HepG2 (cell line): ENCODE data around the gene RAB3B. TPM values are rescaled to one million over a fixed set of nuclear protein-coding genes. Genes with fewer than 3 reads are reported as not detected.

Experiments used
- BHLHE40 ChIP-seq: IDR thresholded peaks from 2 replicates; pipeline ENCODE4 v1.6.1; 2011; ENCODE audit warnings: low read length, improper control_type of control experiment
- HDAC1 ChIP-seq: sonication (generic); formaldehyde crosslinking; IDR thresholded peaks from 2 replicates; pipeline ENCODE4 v1.5.1; 2020; ENCODE audit warnings: mild to moderate bottlenecking, missing genetic modification reagents
- HNRNPL ChIP-seq: fragments of 200-400 bp; formaldehyde crosslinking; IDR thresholded peaks from 2 replicates; pipeline ENCODE4 v1.6.1; 2017; ENCODE audit warnings: mild to moderate bottlenecking, low read depth, low read length
- SAP130 ChIP-seq: IDR thresholded peaks from 2 replicates; pipeline ENCODE4 v1.6.1; 2016; ENCODE audit warnings: low read depth
- SIX1 ChIP-seq: sonication (generic); formaldehyde crosslinking; IDR thresholded peaks from 2 replicates; pipeline ENCODE4 v1.4.0; 2020; ENCODE audit warnings: missing genetic modification reagents, borderline replicate concordance
- SMAD3 ChIP-seq: sonication (generic); formaldehyde crosslinking; IDR thresholded peaks from 2 replicates; pipeline ENCODE4 v1.4.0; 2020; ENCODE audit warnings: missing genetic modification reagents
- XRCC5 ChIP-seq: fragments of 200-400 bp; formaldehyde crosslinking; optimal IDR thresholded peaks from 2 replicates; pipeline ENCODE3; 2017; ENCODE audit warnings: mild to moderate bottlenecking, low read length
- YEATS2 ChIP-seq: sonication (generic); formaldehyde crosslinking; IDR thresholded peaks from 2 replicates; pipeline ENCODE4 v1.4.0; 2020; ENCODE audit warnings: missing genetic modification reagents, borderline replicate concordance
- ZNF572 ChIP-seq: sonication (generic); formaldehyde crosslinking; IDR thresholded peaks from 2 replicates; pipeline ENCODE4 v1.5.1; 2020; ENCODE audit warnings: mild to moderate bottlenecking, missing genetic modification reagents
- ZNF703 ChIP-seq: sonication (generic); formaldehyde crosslinking; IDR thresholded peaks from 2 replicates; pipeline ENCODE4 v1.5.1; 2020; ENCODE audit warnings: missing genetic modification reagents, mild to moderate bottlenecking, moderate library complexity, borderline replicate concordance
- polyA plus RNA-seq, 8 experiments: library from polyadenylated mRNA; depleted of rRNA in 3 of 8; stranded (reverse) in 7 of 8; unstranded in 1 of 8; fragments of >200 nt; fragmentation: Illumina TruSeq in 4 of 8; extraction: Trizol in 4 of 8; gene quantifications; 2 replicates each; pipeline versions ENCODE4 v1.2.1 to v1.2.3, GENCODE V29; 2011 to 2016; ENCODE audit warnings: low read depth in 4 of 8, missing spikeins in 1 of 8, mixed read lengths in 1 of 8; ENCODE audit not compliant: insufficient read depth in 1 of 8
- total RNA-seq, 5 experiments: library from RNA; depleted of rRNA; stranded (reverse); fragments of >200 nt; fragmentation: Illumina TruSeq; extraction: Trizol; gene quantifications; 2 replicates each; pipeline ENCODE4 v1.2.3, GENCODE V29; 2016; ENCODE audit warnings: low read depth in 1 of 5
- TF ChIP-seq, protein P1 (sequence below): sonication (generic); formaldehyde crosslinking; IDR thresholded peaks from 2 replicates; pipeline ENCODE4 v1.5.0; 2020; ENCODE audit warnings: mild to moderate bottlenecking, missing genetic modification reagents
- TF ChIP-seq, protein P2 (sequence below): IDR thresholded peaks from 2 replicates; pipeline ENCODE4 v1.6.1; 2016; ENCODE audit warnings: low read depth, control low read depth
- TF ChIP-seq, protein P3 (sequence below): sonication (generic); formaldehyde crosslinking; IDR thresholded peaks from 2 replicates; pipeline ENCODE4 v1.4.0; 2020; ENCODE audit warnings: missing genetic modification reagents
- TF ChIP-seq, protein P4 (sequence below): sonication (generic); formaldehyde crosslinking; IDR thresholded peaks from 2 replicates; pipeline ENCODE4 v1.9.0; 2022; ENCODE audit warnings: missing genetic modification reagents, mild to moderate bottlenecking, borderline replicate concordance
- TF ChIP-seq, protein P5 (sequence below): sonication (generic); formaldehyde crosslinking; IDR thresholded peaks from 2 replicates; pipeline ENCODE4 v1.4.0; 2020; ENCODE audit warnings: missing genetic modification reagents, mild to moderate bottlenecking, borderline replicate concordance
- TF ChIP-seq, protein P6 (sequence below): sonication (generic); formaldehyde crosslinking; IDR thresholded peaks from 2 replicates; pipeline ENCODE4 v1.8.0; 2022; ENCODE audit warnings: missing genetic modification reagents, mild to moderate bottlenecking, moderate library complexity, borderline replicate concordance

Gene RAB3B
- total and polyA plus RNA-seq, 2 of the 13 experiments (the other 11 are each of a cell fraction or from before 2014, with no cell fraction given) = 1.0 to 1.2 TPM

DNA sequence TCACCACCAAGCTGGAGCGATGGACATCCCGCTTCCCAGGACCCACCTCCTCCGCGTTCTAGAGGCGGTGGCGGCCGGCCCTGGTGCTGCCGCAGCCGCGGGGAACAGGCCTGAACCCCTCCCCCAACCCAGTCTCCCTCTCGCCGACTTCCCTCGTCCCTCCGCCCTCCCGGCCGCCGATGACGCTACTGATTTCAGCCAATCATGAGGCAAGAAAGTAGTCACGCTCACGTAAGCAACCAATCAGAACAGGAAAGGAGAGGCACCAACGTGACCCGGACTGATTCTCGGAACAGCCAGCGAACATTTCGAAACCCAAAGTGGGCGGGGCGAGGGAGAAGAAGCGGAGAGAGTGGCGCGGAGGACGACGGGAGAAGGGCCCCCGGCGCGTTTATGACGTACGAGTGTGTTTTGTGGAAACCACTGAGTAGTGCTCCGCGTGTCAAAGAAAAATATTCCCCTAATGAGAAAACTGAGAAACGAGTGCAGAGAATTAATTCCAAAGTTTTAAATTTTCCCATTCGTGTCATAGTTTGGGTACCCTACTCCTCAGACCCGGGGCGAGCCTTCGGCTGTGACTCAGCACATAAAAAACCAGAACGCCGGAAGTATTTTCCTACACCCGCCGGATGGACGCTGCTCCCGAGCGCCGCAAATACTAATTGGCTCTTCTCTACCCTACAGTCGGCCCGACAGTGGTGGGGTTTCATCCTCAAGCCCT is 111.7 kb downstream of the RAB3B start, which contains the start of gene NRDC (continued):
- TF ChIP-seq ZNF572 (CRISPR knock-in tag) (no peak), SAP130 (peak; percentile 78; the same call in 1 of the 2 replicates), BHLHE40 (no peak; the same call in 1 of the 2 replicates), SMAD3 (CRISPR knock-in tag) (peak; percentile 50), SIX1 (CRISPR knock-in tag) (0 out of 2 replicates have a peak, but pooled peaks have one; percentile 35), YEATS2 (CRISPR knock-in tag) (peak; percentile 91), ZNF703 (CRISPR knock-in tag) (no peak), HNRNPL (0 out of 2 replicates have a peak, but pooled peaks have one; percentile 14), HDAC1 (peak; percentile 62), XRCC5 (peak; percentile 63)
- TF ChIP-seq, protein P1, sequence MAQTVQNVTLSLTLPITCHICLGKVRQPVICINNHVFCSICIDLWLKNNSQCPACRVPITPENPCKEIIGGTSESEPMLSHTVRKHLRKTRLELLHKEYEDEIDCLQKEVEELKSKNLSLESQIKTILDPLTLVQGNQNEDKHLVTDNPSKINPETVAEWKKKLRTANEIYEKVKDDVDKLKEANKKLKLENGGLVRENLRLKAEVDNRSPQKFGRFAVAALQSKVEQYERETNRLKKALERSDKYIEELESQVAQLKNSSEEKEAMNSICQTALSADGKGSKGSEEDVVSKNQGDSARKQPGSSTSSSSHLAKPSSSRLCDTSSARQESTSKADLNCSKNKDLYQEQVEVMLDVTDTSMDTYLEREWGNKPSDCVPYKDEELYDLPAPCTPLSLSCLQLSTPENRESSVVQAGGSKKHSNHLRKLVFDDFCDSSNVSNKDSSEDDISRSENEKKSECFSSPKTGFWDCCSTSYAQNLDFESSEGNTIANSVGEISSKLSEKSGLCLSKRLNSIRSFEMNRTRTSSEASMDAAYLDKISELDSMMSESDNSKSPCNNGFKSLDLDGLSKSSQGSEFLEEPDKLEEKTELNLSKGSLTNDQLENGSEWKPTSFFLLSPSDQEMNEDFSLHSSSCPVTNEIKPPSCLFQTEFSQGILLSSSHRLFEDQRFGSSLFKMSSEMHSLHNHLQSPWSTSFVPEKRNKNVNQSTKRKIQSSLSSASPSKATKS (CRISPR knock-in tag) = peak; percentile 85; the same call in 1 of the 2 replicates
- TF ChIP-seq, protein P2, sequence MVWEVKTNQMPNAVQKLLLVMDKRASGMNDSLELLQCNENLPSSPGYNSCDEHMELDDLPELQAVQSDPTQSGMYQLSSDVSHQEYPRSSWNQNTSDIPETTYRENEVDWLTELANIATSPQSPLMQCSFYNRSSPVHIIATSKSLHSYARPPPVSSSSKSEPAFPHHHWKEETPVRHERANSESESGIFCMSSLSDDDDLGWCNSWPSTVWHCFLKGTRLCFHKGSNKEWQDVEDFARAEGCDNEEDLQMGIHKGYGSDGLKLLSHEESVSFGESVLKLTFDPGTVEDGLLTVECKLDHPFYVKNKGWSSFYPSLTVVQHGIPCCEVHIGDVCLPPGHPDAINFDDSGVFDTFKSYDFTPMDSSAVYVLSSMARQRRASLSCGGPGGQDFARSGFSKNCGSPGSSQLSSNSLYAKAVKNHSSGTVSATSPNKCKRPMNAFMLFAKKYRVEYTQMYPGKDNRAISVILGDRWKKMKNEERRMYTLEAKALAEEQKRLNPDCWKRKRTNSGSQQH (CRISPR knock-in tag) = peak; percentile 81; the same call in 1 of the 2 replicates
- TF ChIP-seq, protein P3, sequence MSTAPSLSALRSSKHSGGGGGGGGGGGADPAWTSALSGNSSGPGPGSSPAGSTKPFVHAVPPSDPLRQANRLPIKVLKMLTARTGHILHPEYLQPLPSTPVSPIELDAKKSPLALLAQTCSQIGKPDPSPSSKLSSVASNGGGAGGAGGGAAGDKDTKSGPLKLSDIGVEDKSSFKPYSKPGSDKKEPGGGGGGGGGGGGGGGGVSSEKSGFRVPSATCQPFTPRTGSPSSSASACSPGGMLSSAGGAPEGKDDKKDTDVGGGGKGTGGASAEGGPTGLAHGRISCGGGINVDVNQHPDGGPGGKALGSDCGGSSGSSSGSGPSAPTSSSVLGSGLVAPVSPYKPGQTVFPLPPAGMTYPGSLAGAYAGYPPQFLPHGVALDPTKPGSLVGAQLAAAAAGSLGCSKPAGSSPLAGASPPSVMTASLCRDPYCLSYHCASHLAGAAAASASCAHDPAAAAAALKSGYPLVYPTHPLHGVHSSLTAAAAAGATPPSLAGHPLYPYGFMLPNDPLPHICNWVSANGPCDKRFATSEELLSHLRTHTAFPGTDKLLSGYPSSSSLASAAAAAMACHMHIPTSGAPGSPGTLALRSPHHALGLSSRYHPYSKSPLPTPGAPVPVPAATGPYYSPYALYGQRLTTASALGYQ = no peak
- TF ChIP-seq, protein P4, sequence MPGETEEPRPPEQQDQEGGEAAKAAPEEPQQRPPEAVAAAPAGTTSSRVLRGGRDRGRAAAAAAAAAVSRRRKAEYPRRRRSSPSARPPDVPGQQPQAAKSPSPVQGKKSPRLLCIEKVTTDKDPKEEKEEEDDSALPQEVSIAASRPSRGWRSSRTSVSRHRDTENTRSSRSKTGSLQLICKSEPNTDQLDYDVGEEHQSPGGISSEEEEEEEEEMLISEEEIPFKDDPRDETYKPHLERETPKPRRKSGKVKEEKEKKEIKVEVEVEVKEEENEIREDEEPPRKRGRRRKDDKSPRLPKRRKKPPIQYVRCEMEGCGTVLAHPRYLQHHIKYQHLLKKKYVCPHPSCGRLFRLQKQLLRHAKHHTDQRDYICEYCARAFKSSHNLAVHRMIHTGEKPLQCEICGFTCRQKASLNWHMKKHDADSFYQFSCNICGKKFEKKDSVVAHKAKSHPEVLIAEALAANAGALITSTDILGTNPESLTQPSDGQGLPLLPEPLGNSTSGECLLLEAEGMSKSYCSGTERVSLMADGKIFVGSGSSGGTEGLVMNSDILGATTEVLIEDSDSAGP (CRISPR knock-in tag) = peak; percentile 85; the same call in 1 of the 2 replicates
- TF ChIP-seq, protein P5, sequence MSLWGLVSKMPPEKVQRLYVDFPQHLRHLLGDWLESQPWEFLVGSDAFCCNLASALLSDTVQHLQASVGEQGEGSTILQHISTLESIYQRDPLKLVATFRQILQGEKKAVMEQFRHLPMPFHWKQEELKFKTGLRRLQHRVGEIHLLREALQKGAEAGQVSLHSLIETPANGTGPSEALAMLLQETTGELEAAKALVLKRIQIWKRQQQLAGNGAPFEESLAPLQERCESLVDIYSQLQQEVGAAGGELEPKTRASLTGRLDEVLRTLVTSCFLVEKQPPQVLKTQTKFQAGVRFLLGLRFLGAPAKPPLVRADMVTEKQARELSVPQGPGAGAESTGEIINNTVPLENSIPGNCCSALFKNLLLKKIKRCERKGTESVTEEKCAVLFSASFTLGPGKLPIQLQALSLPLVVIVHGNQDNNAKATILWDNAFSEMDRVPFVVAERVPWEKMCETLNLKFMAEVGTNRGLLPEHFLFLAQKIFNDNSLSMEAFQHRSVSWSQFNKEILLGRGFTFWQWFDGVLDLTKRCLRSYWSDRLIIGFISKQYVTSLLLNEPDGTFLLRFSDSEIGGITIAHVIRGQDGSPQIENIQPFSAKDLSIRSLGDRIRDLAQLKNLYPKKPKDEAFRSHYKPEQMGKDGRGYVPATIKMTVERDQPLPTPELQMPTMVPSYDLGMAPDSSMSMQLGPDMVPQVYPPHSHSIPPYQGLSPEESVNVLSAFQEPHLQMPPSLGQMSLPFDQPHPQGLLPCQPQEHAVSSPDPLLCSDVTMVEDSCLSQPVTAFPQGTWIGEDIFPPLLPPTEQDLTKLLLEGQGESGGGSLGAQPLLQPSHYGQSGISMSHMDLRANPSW (CRISPR knock-in tag) = no peak; the same call in 1 of the 2 replicates
- TF ChIP-seq, protein P6, sequence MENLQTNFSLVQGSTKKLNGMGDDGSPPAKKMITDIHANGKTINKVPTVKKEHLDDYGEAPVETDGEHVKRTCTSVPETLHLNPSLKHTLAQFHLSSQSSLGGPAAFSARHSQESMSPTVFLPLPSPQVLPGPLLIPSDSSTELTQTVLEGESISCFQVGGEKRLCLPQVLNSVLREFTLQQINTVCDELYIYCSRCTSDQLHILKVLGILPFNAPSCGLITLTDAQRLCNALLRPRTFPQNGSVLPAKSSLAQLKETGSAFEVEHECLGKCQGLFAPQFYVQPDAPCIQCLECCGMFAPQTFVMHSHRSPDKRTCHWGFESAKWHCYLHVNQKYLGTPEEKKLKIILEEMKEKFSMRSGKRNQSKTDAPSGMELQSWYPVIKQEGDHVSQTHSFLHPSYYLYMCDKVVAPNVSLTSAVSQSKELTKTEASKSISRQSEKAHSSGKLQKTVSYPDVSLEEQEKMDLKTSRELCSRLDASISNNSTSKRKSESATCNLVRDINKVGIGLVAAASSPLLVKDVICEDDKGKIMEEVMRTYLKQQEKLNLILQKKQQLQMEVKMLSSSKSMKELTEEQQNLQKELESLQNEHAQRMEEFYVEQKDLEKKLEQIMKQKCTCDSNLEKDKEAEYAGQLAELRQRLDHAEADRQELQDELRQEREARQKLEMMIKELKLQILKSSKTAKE (CRISPR knock-in tag) = no peak
